HCEC 1CT (cell line): ENCODE measurements around the gene PARN.
A peak's percentile ranks its signal among the peaks of the same experiment; 100 is the strongest.
"Not testable (repeated sequence)": the region's sequence is repeated elsewhere in the genome, so short reads cannot be mapped to it uniquely, and the experiment has no call there.

Experiments used
- DNase-seq: peaks from one replicate; pipeline ENCODE4 v3.0.0-alpha.2; 2017

Gene PARN

GRCh38 chr16:14572535-14572934 is 57.5 kb downstream of the PARN start:
- no peak for DNase-seq

DNA sequence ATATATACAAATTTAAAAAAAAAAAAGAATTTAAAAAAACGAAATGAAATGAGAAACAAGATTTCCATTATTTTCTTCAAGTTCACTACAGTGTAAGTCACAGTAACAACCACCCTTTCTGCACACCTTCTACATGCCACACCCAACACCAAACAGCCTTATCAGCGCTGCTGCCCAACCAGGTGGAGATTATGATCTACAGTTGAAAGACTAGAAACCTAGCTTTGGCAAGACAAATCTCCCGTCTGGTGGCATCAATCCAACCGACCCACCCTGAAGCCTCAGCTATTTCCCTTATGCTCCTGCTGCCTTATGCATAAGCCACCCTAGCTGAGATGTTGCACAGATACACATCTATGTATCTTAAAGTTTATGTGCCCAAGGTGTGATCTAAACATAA is 60.8 kb downstream of the PARN start:
- DNase-seq = no peak

- DNase-seq = no peak
Observed at GRCh38 chr16:14566599-14566998, 63.5 kb downstream of the PARN start.

- no peak for DNase-seq
Observed at GRCh38 chr16:14565688-14566025, 64.4 kb downstream of the PARN start.

DNA sequence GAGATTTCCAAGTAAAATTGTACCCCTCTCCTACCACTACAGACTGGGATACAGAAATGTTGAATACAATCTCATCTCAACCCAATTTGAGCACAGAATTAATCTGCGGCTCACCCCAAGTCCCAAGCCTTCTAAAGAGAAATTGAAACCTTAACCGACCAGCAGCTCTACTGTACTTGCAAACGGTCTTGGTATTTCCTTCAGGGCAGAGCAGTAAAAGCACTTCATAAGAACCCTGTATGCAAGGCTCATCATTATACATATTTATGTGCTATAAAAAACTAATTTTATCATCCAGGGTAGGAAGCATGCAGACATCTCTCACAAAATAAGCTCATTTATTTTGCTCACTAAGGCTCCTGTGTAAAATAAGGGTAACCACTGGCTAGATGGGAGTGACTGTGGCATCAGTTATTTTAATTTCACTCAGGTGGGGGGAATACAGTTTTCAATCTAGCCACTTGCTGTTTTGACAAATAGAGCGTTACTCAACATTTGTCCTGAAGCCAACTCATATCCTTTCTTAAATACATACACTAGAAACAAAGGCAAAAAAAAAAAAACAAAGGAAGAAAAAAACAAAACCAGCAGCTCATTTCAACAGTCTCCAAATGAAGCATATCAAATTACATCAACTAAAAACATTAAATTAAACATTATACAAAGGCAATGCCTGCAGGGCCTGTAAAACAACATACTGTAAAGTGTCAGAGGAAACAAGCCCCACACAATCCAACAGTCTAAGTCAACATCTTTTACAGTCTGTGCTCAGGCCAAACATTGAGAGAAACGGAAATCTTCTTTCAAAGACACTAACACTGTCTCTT is 65.0 kb downstream of the PARN start:
- DNase-seq = no peak

- no peak for DNase-seq
Observed at GRCh38 chr16:14564323-14564722, 65.7 kb downstream of the PARN start.

DNA sequence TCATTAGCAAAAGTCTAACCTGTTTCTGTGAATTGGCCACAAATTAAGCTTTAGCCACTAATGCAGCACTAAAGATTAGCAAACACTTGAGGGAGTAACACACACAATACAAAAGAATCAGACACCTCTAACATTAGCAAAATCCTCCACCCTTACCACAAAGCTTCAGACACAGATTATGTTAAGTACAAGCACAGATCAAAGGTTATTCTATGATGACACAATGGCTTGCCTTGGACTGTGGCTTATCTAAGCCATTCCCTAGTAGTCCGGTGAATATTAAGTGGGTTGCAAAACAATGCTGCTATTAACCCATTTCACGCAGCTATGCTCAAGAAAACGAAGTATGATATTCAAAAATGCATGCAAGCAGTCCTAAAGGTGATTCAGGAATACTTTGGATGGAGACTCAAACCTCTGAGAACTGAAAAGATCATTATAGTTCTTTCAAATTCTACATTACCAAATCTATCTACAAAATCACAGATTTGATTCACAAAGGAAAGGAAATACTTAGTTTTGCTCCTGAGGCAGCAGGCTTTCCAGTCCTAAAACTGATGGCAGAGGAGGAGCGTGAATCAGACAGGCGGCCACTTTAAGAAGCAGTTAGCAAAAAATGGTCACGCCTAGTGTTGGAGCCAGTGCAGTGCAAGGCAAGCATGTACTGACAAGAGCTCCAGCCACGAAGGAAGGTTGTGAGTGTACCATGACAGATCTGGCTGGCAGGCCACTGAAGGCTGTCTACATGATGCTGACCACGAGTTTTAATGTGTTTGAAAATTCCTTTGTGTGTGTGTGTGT is 67.2 kb downstream of the PARN start:
- DNase-seq = no peak

GRCh38 chr16:14560523-14560922 is 69.5 kb downstream of the PARN start:
- DNase-seq = no peak

GRCh38 chr16:14559809-14560241 is 70.2 kb downstream of the PARN start:
- DNase-seq = no peak

- DNase-seq = no peak
Observed at GRCh38 chr16:14553447-14553846, 76.6 kb downstream of the PARN start.

- DNase-seq = no peak
Observed at GRCh38 chr16:14549789-14550153, 80.3 kb downstream of the PARN start.

- no peak for DNase-seq
Observed at GRCh38 chr16:14548933-14549788, 80.9 kb downstream of the PARN start.

DNA sequence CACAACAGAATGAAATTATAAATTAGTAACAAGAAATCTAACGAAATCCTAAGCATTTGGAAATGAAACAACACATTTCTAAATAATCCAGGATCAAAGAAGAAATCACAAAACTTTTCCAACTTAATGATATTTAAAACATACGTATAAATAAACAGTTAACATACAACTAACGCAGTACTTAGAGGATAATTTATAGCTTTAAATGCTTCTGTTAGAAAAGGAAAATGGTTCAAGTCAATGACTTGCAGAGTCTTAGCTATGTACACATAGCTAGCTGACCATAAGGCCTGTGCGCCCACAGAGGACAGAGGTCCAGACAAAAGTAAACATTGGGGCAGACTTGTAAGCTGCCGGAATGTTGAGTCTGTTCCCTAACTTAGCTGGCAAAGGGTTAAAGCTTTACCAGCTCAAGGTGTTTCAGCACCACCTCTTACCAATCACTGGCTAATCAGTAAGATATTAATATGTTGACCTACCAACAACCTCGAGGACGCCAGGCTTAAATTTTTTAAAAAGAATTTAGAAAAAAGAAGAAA is 84.6 kb downstream of the PARN start:
- DNase-seq = peak; percentile 28

DNA sequence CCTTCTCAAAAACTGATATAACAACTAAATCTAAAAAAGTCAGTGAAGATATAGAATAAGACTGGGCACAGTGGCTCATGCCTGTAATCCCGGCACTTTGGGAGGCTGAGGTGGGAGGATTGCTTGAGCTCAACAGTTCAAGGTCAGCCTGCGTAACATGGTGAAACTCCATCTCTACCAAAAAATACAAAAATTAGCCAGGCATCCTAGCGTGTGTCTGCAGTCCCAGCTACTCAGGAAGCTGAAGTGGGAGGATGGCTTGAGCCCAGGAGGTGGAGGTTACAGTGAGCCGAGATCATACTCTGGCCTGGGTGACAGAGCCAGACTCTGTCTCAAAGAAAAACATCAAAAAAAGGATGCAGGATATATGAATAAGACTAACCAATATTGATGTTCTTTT is 85.2 kb downstream of the PARN start:
- DNase-seq = not testable (repeated sequence)

DNA sequence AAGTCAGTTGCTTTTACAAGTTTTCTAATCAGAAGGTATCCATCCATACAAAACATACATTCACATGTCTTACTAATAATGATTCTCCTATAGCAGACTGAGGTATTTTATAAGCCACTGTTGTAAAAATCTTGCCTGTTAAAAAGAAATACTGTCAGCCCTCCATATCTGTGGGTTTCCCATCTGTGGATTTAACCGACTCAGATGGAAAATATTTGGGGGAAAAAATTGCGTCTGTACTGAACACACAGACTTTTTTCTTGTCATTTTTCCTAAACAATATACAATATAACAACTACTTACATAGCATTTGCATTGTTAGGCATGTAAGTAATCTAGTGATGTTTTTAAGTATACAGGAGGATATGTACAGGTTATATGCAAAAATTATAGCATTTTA is 90.4 kb downstream of the PARN start:
- DNase-seq = no peak

DNA sequence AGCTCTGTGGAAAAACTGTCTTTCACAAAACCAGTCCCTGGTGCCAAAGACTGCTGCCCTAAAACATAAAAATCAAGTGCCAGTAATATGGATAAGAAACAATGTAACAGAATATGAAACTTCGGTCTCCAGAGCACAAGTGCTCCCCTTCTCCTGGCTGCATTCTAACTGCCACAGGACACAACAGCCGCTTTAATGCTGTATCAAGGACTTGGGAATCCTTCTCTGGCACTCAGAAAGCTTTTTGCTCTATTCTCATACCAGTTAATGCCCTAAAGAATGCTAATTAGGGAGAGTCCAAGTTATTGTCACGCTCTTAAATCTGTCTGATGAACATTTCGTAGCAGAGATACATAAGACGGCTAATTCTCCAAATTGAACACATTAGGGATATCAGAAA is 90.9 kb downstream of the PARN start:
- no peak for DNase-seq

DNA sequence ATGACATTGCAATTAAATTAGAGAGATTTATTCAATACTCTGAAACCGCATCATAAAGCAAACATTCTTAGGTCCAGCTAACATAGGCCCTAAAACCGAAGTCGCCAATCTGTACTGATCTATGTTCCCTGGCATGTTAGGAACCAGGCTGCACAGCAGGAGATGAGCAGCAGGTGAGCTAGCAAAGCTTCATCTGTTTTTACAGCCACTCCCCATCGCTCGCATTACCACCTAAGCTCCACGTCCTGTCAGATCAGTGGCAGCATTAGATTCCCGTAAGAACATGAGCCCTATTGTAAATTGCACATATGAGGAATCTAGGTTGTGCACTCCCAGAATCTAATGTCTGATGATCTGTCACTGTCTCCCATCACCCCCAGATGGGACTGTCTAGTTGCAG is 91.5 kb downstream of the PARN start:
- no peak for DNase-seq

- DNase-seq = no peak
Observed at GRCh38 chr16:14531613-14532012, 98.4 kb downstream of the PARN start.

DNA sequence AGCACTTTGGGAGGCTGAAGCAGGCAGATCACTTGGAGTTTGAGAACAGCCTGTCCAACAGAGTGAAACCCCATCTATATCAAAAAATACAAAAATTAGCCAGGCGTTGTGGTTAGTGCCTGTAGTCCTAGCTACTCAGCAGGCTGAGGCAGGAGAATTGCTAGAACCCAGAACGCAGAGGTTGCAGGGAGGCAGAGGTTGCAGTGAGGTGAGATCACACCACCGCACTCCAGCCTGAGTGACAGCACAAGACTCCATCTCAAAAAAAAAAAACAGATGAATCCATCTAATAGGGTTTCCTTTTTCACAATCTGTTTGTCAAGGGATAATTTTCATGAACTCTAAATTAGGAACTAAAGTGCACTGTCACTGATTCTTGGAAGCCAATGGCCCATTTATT is 99.0 kb downstream of the PARN start:
- DNase-seq = no peak

DNA sequence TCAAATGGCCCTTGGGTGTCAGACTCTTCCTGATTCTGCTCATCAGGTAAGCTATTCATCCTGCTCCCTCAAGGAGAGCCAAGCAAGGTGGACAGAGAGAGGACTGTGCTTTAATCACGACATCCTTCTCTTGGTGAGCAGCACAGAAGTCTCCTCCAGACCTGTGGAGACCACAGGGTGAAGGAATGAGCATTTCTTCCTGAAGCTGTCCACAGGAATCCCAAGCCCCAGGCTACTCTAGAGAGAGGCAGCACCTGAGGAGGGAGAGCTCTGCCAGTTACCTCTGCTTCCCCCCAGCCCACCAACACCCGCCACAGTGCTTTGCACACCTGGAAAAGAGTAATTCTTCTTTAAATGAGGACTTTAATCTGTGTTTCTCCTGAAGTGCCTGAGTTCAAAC is 100.0 kb downstream of the PARN start:
- no peak for DNase-seq

- DNase-seq = peak; percentile 90
Observed at GRCh38 chr16:14529010-14529669, 100.9 kb downstream of the PARN start.

DNA sequence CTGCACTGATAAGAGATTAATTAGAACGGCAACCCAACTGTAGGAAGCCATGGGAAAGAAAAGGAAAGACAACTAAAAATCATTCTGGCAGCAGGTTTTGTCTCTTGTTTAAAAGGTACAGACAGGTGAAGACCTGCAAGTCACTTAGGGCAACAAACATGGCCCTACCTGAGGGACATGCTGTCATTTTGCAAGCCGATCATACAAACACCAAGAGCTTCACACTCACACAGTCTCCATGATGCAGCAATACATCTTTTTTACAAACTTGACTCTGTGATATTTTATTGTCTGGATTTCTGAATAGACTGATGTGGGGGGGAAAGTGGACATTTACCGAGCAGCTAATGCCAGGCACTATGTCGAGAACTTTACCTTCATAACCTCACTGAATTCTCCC is 101.8 kb downstream of the PARN start:
- no peak for DNase-seq
